GM21529 (cell line): ENCODE data around the gene PDE11A.

Experiments used
- ATAC-seq: cut with Tn5 transposase; IDR thresholded peaks from one replicate; pipeline ENCODE4 v1.9.1; 2021; ENCODE audit not compliant: unreplicated experiment

Gene PDE11A

DNA sequence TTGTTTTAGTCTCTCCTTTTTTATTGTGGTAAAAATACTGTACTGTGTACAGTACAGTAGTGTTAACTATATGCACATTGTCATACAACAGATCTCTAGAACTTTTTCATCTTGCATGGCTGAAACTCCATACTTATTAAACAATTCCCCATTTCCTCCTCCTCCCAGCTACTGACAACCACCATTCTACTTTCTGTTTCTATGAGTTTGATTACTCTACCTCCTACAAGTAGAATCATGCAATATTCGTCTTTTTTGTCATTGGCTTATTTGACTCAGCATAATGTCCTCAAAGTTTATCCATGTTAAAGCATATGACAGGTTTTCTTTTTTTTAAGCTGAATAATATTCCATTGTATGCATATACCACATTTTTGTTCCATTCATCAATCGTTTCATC, 341.8 kb downstream of the PDE11A start:
- ATAC-seq = no peak

DNA sequence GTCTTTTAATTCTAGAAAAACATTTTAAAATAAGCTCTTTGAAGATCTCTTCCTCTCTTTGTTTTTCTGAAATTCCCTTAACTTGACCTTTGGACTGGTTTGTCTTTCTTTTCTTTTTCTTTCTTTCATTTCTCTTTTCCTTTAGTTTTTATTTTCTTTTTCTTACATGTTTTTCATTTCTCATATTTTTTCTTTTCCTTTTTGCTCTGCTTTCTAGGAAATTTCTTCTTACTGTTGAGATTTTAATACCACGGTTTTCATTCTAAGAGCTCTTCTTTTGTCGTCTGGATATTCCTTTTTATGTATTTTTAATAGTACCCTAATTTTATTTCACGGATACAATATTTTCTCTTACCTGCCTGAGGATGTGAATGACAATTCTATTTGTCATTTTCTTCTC, 342.2 kb downstream of the PDE11A start:
- no peak for ATAC-seq

DNA sequence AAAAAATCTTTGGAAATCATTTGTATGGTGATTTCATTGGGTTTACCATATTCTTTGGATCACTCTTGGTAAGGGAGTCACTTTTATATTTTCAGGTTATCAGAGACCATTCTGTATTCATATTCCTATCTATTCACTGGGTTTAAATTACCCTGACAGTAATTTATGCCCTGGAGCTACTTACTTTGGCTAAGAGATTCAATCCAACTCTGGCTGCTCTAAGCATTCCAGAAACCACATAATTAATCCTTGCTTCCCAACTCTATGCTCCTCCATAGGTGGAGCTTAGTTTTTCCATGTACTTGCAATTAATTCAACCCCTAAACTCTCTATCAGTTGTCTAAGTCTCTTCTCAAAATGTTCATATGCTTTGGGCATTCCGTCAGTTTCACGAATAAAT, 343.7 kb downstream of the PDE11A start:
- no peak for ATAC-seq

DNA sequence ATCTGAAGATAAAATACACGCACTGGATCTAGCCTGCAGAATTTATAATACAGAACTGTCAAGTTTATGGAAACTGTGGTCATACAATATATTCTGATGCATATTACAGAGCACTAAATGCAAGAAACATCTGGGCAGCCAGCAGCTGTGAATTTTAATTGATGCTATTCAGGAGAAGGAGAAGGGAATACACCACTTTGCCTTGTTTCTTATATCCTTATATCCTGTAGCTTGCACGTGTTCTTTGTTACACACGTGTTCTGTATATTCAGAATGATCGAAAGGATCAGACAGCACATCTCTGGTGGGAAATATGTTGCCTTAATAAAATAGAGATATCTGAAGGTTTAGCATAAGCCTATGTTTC, 344.2 kb downstream of the PDE11A start:
- ATAC-seq = no peak

DNA sequence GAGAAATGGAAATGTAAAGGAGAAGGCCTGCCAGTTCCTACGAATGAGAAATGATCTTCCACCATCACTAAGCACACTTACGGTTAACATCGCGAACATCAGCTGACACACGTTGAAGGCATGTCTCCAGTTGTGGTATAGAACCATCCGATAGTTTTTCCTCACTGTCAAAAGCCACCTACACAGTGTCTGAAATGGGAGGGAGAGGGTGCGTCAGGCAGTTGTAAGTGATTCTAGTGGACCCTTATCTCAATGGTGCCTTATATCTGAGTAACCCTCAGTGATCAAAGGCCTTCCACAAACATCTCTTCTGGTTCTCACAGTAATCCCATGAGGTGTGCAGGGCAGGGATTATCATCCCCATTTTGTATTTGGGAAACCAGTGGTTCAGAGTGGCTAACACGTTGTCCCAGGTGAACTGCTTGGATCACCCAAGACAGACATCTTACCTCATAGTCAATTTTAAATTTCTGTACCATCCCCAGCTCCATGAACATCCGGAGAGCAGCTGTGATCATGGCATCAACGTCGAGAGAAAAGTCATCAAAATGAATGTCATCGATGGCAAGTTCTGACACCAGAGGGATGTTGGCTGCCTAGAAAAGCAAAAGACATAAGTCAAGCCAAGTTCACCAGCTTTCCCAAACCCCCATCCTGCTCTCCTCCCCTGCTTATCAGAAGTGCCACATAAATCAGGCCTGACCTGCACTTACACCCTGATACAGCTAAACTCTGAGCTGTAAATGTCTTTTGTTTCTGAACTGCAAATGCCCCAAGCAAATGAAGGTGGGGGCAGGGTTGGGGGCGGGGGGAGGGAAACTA, 344.8 kb downstream of the PDE11A start:
- ATAC-seq = no peak

DNA sequence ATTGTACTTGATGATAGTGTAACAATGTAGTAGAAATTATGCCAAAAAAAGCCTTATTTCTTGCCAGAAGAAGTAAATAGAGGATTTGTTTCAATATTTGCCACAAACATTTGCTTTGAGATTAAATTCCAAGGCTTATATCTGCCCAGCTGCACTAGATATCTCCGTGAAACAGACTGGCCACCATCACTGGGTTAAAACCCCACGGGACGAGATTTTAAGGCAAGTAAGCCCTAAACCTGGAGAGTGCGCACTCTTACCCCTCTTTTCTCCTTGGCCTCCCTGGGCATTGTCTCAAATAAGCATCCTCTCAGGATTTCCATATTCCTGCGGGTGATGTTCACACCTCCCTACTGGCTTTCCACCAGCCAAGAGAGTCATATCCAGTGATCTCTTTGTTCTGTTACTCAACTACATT, 345.6 kb downstream of the PDE11A start:
- ATAC-seq = no peak

DNA sequence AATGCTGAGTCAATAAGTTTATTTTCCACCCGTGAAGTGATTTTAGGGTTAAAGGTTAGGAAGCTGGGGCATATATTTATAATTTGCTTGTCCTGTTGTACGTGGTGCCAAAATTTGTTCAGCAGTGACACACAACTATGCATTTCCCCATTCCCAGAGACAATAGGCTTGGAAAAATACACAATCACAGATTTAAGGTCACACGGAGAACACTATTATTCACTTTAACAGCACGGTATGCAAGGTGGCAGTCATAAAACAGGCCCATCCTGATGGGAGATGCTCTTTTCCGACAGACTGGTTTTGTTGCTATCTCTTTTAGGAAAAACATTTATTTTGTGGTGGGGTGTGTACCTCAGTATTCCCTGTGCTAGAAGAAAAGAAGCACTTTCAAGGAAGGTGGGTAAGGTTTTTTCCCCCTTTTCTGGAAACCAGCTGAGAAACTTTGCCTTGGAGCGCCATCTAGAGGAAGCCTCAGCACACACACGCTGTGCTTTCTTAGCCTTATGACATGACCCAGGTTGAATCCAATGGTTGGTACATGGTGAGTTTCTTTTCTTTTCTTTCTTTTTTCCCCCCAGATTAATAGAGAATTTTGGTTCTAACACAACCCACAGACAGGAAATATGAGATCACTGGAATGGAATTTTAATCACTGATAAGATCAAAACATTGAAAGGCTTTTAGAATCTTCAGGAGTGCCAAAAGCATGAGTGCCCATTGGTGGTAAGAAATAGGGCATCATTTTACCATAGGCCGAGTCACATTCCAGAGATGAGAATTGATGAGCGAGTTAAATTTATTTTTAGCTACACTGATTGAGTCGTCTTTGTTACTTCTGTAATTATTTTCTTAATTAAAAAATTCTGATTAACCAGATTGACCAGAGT, 347.9 kb downstream of the PDE11A start:
- ATAC-seq = no peak

DNA sequence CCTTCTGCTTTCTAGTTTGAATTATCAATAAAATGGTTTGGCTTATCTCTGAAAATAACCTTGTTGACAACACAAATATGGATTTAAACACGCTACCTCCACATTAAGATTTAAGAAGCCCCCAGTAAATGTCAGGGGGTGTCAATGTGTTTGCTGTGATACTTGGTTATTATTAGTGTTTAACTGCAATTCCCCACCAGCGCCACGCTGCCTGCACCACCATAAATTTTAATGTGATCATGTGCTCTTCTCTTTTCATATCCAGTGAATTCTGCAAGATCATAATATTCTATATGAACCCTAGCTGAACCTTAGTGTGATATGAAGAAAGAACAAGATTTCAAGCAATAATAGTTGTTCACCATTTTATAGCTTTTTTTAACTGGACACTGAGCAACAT, 349.3 kb downstream of the PDE11A start:
- no peak for ATAC-seq

DNA sequence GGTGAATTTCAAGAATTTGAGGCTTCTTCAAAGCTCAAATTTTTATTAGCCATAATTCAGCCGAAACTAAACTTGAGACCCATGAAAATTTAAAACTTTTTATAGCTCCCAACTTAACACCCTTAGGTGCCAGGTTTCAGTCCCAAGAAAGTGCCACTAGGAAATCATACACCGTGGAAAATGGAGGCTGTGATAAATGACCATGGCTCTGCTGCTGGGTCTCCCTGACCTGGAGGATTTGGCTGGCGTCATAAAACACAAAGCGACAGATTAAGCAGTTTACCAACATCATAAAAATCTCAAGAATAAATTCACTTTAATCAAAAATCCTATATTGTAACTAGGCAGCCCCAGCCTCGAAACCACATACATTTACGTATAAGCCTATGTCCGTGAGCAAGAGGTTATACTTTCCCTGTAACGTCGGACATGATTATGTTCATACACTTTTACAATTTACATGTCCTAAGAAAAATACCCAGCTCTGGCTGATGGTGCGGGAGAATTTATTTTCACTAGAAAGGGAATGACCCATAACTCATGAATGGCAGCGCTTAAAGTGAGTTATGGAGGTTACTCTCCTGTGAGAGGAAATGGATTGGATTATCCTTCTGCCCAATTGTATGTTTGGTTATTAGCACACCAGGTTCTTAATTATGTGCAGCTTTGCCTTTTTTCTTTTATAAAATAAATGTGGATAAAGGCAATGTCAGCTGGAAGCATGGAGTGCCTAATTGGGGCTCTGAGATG, 350.6 kb downstream of the PDE11A start:
- ATAC-seq = no peak

DNA sequence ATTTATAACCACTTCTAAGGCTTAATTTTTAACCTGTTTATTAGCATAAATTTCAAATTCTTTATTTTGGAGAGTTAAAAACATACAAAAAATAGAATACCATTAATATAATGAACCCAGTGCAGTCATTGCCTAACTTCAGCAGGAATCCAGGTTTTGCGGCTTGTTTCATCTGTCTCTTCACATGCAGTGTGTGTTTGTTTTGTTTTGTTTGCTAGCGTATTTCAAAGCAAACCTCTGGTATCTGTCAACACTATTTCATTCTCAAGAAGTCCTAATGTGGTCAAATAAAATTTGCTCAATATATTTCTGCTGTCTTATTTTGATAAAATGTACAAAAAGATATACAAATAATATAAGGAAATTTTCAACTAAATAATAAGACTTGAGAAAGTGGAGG, 351.5 kb downstream of the PDE11A start:
- ATAC-seq = no peak

DNA sequence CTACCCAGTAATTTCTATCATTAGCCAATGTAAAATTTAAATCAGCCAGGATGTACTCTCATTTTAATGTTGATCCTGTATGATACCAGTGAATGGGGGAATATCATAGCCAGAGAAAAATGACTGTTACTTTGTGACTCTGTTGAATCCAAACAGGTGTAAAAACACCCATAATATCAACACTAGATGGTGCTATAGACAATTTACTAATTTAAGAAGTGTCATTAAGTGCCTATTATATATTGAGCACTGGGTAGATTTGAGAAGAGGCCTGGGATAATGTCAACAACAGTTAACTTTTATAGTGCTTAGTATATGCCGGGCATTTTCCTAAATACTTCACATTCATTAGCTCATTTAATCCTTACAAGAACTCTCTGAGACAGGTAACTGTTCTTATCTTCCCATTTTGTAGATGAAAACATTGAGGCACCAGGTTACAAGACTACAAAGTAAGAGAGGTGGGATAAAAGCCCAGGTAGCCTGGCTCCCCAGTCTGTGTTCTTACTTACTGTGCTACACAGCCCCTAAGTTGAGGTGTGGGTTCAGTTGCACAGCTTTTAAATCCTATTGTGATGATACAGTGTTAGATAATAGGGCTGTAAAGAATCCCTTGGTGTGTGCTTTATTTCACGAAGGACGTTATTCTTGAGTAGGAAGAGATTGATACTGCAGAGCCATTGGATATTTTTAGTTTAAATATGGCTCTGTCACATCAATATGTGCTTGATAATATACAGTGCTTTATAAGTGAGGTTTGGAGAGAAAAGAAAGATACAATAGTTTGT, 354.6 kb downstream of the PDE11A start:
- no peak for ATAC-seq

DNA sequence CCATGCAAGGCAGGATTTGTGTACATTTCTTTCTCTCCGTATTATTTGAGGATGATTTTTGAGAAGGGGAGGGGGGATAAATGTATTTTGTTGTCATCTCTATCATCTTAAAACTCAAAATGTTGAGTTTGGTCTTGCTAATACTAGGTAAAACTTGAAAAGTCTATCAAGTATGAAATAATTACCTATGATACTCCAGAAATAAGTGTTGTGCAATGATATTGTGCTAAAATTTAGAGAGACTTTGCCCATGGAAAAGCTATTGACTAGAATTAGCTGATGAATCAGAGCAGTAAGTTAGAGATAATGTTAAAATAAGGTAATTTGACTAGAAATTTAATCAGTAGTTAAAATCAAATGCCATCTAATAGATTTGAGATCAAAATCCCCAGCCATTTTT, 356.1 kb downstream of the PDE11A start:
- no peak for ATAC-seq

DNA sequence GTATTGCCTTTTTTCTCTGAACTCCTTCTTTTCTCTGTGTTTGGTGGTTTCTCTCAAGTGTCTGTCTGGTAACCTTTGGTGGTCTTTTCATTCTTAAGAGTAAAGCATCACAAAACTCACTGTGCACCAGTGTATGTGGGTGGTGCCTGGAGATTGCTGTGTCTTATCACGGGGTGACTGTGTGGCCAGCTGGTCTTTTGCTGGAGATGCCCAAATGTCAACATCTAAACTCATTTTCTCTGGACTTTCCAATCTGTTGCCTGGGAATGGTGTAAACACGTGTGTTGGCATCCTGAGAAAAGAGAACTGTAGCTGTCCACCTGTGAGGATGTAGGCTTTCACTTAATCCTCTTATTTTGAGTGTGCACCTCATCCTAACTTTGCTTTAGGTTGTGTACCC, 356.8 kb downstream of the PDE11A start:
- ATAC-seq = no peak

DNA sequence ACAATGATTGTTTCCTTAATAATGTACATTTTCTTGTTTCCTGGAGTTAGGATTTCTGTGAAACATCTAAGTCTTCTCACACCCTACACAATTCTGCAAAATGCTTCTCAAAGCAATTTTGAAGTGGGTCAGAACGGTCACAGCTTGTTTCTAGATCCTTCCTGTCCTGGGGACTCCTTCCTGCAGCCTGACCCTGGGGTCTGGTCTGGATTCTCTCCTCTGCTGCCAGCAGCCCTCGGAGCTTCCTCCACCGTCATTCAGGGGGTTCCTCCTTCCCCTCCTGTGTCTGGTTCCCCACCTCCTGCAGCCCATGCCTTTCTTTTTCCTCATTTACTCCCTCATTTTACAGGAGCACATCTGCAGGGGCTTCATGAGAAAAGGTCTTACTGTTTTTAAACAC, 357.9 kb downstream of the PDE11A start:
- no peak for ATAC-seq

DNA sequence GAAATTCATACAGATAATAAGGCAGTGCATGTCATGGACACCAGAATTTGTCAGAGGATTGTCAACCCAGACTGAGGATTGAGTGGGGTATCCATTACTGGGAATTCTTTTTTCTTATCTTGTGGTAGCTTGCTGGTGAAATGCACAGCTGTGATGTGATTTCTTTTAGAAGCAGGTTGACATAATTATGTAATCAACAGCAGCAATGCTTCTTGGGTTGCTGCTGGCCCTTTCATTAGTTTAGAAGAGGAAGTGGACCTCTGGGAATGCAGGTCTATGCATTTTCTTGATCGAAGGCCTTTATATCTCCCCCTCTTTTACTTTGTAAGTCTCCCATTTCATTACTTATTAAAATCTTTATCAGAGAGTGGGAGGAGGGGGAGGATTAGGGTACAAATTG, 360.1 kb downstream of the PDE11A start:
- ATAC-seq = no peak

DNA sequence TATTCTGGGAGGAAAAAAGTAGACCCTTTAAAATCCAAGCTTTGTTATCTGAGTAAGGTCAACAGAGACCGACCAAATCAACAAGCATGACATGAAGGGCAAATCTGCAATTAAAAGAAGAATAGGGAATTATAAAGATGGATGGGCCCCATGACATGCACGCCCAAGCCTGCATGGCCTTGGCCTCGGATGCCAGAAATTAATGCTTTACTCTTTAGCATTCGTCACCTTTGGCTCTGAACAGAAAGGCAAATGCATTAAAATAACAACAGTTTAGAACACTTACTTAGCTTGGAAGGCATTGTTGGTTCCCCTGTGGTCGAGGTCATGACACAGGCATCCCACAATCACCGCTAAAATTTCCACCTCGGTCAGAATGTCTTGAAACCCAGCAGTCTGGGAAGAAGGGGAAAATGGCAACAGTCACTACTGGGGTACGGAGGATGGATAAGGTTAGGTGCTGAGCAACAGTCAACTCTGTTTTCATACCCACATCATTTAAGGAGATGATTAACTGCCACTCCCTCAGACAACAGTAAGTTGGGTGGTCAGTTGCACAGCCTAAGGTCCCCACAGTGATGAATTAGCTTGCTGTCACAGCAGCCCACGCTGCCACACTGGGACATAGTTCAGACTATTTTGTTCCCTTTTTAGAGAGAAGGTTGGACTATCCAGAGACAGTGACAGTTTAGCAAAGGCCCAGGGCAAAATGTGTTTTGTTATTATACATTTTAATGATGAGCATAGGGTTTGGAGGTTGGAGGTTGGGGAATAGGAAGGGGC, 360.9 kb downstream of the PDE11A start:
- ATAC-seq = no peak

DNA sequence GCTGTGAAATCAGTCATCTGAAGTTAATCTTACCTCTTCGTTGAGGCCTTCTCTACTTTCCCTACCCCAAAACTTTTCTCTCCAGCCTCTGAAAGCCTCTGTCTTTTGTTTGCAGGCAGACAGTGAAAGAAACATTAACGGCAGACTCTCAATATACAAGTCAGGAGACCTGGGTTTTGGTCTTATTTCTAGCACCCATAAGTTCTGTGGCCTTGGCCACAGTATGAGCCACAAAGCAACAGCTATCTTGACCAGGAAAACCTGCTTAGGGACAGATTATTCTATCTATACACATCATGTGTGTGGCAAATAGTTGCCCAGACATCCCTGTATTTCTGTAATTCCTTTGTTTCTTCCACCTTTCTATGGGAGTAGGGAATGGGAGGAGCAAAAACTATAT, 361.7 kb downstream of the PDE11A start:
- ATAC-seq = no peak

DNA sequence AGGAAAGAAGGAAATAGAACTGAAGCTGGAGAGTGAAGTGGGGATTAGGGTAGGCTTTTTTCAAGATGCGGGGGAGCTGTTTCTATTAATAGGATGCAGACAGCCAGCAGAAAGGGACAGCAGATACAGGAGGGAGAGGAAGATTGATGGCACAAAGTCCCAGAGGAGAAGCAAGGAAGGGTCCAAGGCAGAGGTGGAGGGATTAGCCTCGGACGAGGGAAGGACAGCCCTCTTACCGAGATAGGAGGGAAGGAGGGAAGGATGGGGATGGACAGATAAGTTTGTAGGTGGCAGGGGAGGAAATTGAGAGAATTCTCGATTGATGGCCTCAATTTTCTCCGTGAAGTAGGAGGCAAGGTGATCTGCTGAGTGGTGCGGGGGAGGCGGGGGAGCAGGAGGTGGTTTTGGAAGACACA, 362.6 kb downstream of the PDE11A start:
- no peak for ATAC-seq

DNA sequence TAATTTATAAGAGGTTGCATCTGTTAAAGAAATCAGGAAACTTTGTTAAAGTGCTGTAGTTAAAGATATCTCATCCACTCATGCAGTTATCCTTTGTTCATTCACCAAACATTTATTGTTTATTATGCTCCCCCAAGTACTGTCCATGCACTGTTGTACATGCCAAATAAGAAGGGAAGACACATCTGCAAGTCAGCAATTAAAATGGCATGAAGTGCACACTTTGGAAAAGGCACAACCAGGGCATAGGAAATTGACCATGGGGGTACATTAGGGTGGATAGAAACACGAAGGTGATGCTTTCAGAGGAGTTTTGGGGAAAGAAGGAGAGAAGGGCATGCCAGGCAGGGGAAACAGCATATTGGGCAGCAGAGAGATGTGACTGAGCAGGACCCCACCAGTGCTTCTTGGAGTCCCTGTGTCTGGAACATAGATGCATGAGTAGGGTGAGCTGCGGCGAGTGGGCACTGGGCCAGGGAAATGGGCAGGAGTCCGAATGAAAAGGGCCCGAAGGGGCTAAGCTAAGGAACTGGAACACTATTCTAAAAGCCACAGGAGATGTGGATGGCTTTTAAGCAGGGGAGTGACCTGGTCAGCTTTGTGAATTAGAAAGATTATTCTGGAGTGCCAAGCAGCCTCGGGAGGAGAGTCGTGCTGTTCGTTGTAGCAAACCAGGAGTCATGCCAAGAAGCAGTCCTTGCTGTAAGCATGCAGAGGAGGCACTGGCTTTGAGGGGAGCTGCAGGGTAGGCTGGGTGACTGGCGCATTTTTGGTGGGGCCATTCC, 363.7 kb downstream of the PDE11A start:
- ATAC-seq = no peak
